CD14-positive monocyte (primary cell): ENCODE data around the gene MORN1. TPM values are rescaled to one million over a fixed set of nuclear protein-coding genes. Genes with fewer than 3 reads are reported as not detected.

Source experiments
- DNase-seq, 3 donors: peaks; one replicate each; pipeline ENCODE4 v3.0.0-alpha.2; 2011 to 2022
- H2AFZ ChIP-seq: 2 replicates; pipeline ENCODE4 v1.6.0; 2012; ENCODE audit warnings: mild to moderate bottlenecking, low read depth, low read length, inconsistent platforms; ENCODE audit not compliant: insufficient read depth, poor library complexity, severe bottlenecking
- H3K27ac ChIP-seq, 2 donors: 1 replicate in 1 of 2; 2 replicates in 1 of 2; pipeline ENCODE4 v1.5.1; 2012 to 2013; ENCODE audit warnings: low read length in 2 of 2, control low read depth in 1 of 2, inconsistent platforms in 1 of 2, low read depth in 1 of 2, mild to moderate bottlenecking in 1 of 2
- H3K27me3 ChIP-seq, 2 donors: one replicate each; pipeline versions ENCODE4 v1.6.0 to v1.6.1; 2011 to 2013; ENCODE audit warnings: low read length in 2 of 2; ENCODE audit not compliant: control insufficient read depth in 2 of 2, insufficient read depth in 2 of 2
- H3K36me3 ChIP-seq, 2 donors: replicated peaks in 1 of 2; 1 replicate in 1 of 2; 2 replicates in 1 of 2; pipeline versions ENCODE4 v1.5.1 to v1.6.1; 2012 to 2013; ENCODE audit warnings: low read length in 2 of 2, control low read depth in 1 of 2, inconsistent platforms in 1 of 2, mild to moderate bottlenecking in 1 of 2; ENCODE audit not compliant: insufficient read depth in 2 of 2, control insufficient read depth in 1 of 2
- H3K4me1 ChIP-seq, 2 donors: 1 replicate in 1 of 2; 2 replicates in 1 of 2; pipeline versions ENCODE4 v1.5.1 to v1.6.1; 2012 to 2013; ENCODE audit warnings: low read length in 2 of 2, control low read depth in 1 of 2, inconsistent platforms in 1 of 2, mild to moderate bottlenecking in 1 of 2, moderate library complexity in 1 of 2; ENCODE audit not compliant: insufficient read depth in 2 of 2, control insufficient read depth in 1 of 2
- H3K4me2 ChIP-seq: replicated peaks from 2 replicates; pipeline ENCODE3; 2012; ENCODE audit warnings: low read length, moderate library complexity, mild to moderate bottlenecking; ENCODE audit not compliant: poor library complexity, severe bottlenecking; ENCODE audit errors: extremely low read depth
- H3K4me3 ChIP-seq, 3 experiments: fragments of 200-600 bp in 1 of 3; sonication (generic) in 1 of 3; replicated peaks in 1 of 3; 1 replicate in 2 of 3; 2 replicates in 1 of 3; pipeline ENCODE4 v1.5.1; 2011 to 2013; ENCODE audit warnings: low read length in 3 of 3, mild to moderate bottlenecking in 3 of 3, control low read depth in 2 of 3, low read depth in 2 of 3, inconsistent platforms in 1 of 3, moderate library complexity in 1 of 3
- H3K79me2 ChIP-seq: 2 replicates; pipeline ENCODE4 v1.6.0; 2012; ENCODE audit warnings: mild to moderate bottlenecking, control low read depth, inconsistent platforms, low read length, moderate library complexity; ENCODE audit not compliant: insufficient read depth
- H3K9ac ChIP-seq: 2 replicates; pipeline ENCODE4 v1.6.0; 2017; ENCODE audit warnings: low read length, mild to moderate bottlenecking; ENCODE audit not compliant: insufficient read depth, poor library complexity, severe bottlenecking
- H3K9me3 ChIP-seq, 2 donors: replicated peaks in 1 of 2; 1 replicate in 1 of 2; 2 replicates in 1 of 2; pipeline versions ENCODE4 v1.5.1 to v1.6.1; 2012 to 2013; ENCODE audit warnings: low read length in 2 of 2, control low read depth in 1 of 2; ENCODE audit not compliant: control insufficient read depth in 1 of 2, insufficient read depth in 1 of 2
- H4K20me1 ChIP-seq: 2 replicates; pipeline ENCODE4 v1.6.0; 2012; ENCODE audit warnings: mild to moderate bottlenecking, low read length, control low read depth, moderate library complexity; ENCODE audit not compliant: insufficient read depth
- H3K27ac Mint-ChIP-seq, 7 donors: one replicate each; pipeline ENCODE4 v1.8.0; 2020; ENCODE audit warnings: mild to moderate bottlenecking in 7 of 7, mixed read lengths in 7 of 7, moderate library complexity in 6 of 7, inconsistent platforms in 2 of 7
- H3K27me3 Mint-ChIP-seq, 3 donors: one replicate each; pipeline ENCODE4 v1.8.0; 2021 to 2022; ENCODE audit warnings: low read depth in 3 of 3, mild to moderate bottlenecking in 3 of 3, mixed read lengths in 3 of 3, moderate library complexity in 3 of 3, inconsistent platforms in 1 of 3
- H3K36me3 Mint-ChIP-seq, 2 donors: one replicate each; pipeline ENCODE4 v1.8.0; 2020; ENCODE audit warnings: mixed read lengths in 2 of 2, inconsistent platforms in 1 of 2, mild to moderate bottlenecking in 1 of 2
- H3K4me1 Mint-ChIP-seq: one replicate; pipeline ENCODE4 v1.8.0; 2020; ENCODE audit warnings: mild to moderate bottlenecking, mixed read lengths
- H3K4me3 Mint-ChIP-seq, 2 donors: one replicate each; pipeline ENCODE4 v1.8.0; 2020; ENCODE audit warnings: mild to moderate bottlenecking in 2 of 2, mixed read lengths in 2 of 2, moderate library complexity in 1 of 2
- H3K9me3 Mint-ChIP-seq, 7 donors: one replicate each; pipeline ENCODE4 v1.8.0; 2020 to 2022; ENCODE audit warnings: mixed read lengths in 7 of 7, mild to moderate bottlenecking in 6 of 7, moderate library complexity in 6 of 7, inconsistent platforms in 2 of 7
- CTCF ChIP-seq: fragments of 200-600 bp; IDR thresholded peaks from one replicate; pipeline ENCODE4 v1.8.0; 2022; ENCODE audit warnings: antibody characterized with exemption, mild to moderate bottlenecking
- WGBS: methylation state at CpG from one replicate; pipeline ENCODE4 v1.1.5; 2013; ENCODE audit warnings: missing lambda C conversion rate; ENCODE audit not compliant: insufficient coverage; 5-methylcytosine and 5-hydroxymethylcytosine counted together
- intact Hi-C, 2 donors: fragments of 100-400 bp; cut with micrococcal nuclease; formaldehyde crosslinking; loops; one replicate each; pipeline versions ENCODE4 v1.15.0 to v1.15.1; 2023
- polyA plus RNA-seq, 3 donors: library from polyadenylated mRNA; depleted of rRNA in 1 of 3; unstranded in 2 of 3; stranded (reverse) in 1 of 3; fragments of 300-500 nt in 2 of 3; fragments of >200 nt in 1 of 3; fragmentation: Illumina TruSeq in 2 of 3; gene quantifications; 1 replicate in 2 of 3; 2 replicates in 1 of 3; pipeline ENCODE4 v1.2.3, GENCODE V29; 2012 to 2021

MORN1 gene
- polyA plus RNA-seq, 3 donors: 1.5 to 3.0 (median 1.7) TPM

- H3K4me1 ChIP-seq: peaks cover 0 to 3% of the 10 kb centered on the region in 2 donors
- WGBS: 91% methylated on average over 28 of the region's 28 CpGs
These were observed 35.7 kb downstream of the MORN1 start for GRCh38 chr1:2355373-2356261.

More at GRCh38 chr1:2355373-2356261, 35.7 kb downstream of the MORN1 start:
- Histone ChIP-seq H3K4me2 (no peak overlapping the region), H3K27me3 (no peaks in the 10 kb centered on the region), H3K4me3 (no peak overlapping the region), H2AFZ (no peak overlapping the region), H3K9ac (no peak overlapping the region), H3K79me2 (no peaks in the 10 kb centered on the region), H4K20me1 (no peaks in the 10 kb centered on the region), H3K27ac (no peak overlapping the region), H3K36me3 (no peaks in the 10 kb centered on the region), H3K9me3 (no peaks in the 10 kb centered on the region)
- Mint-ChIP-seq H3K27ac (no peak overlapping the region), H3K9me3 (peaks cover 0 to 2% (median 0%) of the 10 kb centered on the region in 7 donors), H3K27me3 (peaks cover 4 to 10% (median 5%) of the 10 kb centered on the region in 3 donors), H3K4me3 (no peak overlapping the region), H3K4me1 (peaks cover 8% of the 10 kb centered on the region), H3K36me3 (no peaks in the 10 kb centered on the region)
- intact Hi-C loops: no loop called here
- no peak for TF ChIP-seq CTCF
- DNase-seq: no peak
